HCT116 (cell line): Measurements from ENCODE around the gene GALNT18. TPM values are rescaled to one million over a fixed set of nuclear protein-coding genes. Genes with fewer than 3 reads are reported as not detected.

ENCODE experiments used
- ATAC-seq: fragments of 200-7000 bp; cut with Tn5 transposase; 2 replicates; pipeline ENCODE4 v1.9.1; 2020; ENCODE audit warnings: mild to moderate bottlenecking, moderate library complexity
- BruUV-seq: library from RNA; stranded (reverse); fragments of 400-500 nt; replicated peaks from 2 replicates; lab custom pipeline; 2021; lab: Mats Ljungman, UMichigan
- CTCF ChIA-PET: fragments of 300-600 bp; sonication (Branson Sonifier 250); formaldehyde crosslinking; loops from one replicate; lab custom pipeline; 2021; ENCODE audit warnings: antibody characterized with exemption; lab: Charles Lee
- POLR2A ChIA-PET: fragments of 300-600, 350-600 bp; sonication (Branson Sonifier 250); formaldehyde crosslinking; loops from one replicate; lab custom pipeline; 2021; ENCODE audit warnings: antibody characterized with exemption; lab: Charles Lee
- RAD21 ChIA-PET, 2 experiments: fragments of 300-600 bp; sonication (Branson Sonifier 250); formaldehyde crosslinking; loops; one replicate each; lab custom pipeline; 2023; ENCODE audit warnings: low total read pairs in 2 of 2; ENCODE audit not compliant: uncharacterized antibody in 2 of 2, unreplicated experiment in 2 of 2, low non-redundant PET in 1 of 2; lab: Charles Lee
- DNase-seq: peaks from one replicate; pipeline ENCODE4 v3.0.0-alpha.2; 2010; ENCODE audit warnings: low read depth, low spot score
- H2AFZ ChIP-seq: fragments of 200-600 bp; shearing (Covaris generic), sonication (generic); 2 replicates; pipeline ENCODE4 v1.6.1; 2017; ENCODE audit warnings: low read depth, mixed run types, mixed read lengths, antibody characterized with exemption, low read length; ENCODE audit not compliant: poor library complexity, severe bottlenecking
- H3K27ac ChIP-seq: 2 replicates; pipeline ENCODE4 v1.5.1; 2012; ENCODE audit warnings: low read depth, low read length
- H3K27me3 ChIP-seq: fragments of 200-600 bp; sonication (generic); 2 replicates; pipeline ENCODE4 v1.6.1; 2016; ENCODE audit warnings: mixed run types, low read length, mixed read lengths; ENCODE audit not compliant: insufficient read depth
- H3K36me3 ChIP-seq, 2 experiments: fragments of 200-500 bp in 1 of 2; fragments of 200-600 bp in 1 of 2; sonication (Bioruptor generic) in 1 of 2; sonication (generic) in 1 of 2; 2 replicates each; pipeline versions ENCODE4 v1.5.1 to v1.6.1; 2014 to 2016; ENCODE audit warnings: low read length in 2 of 2, inconsistent platforms in 1 of 2, mixed read lengths in 1 of 2, mixed run types in 1 of 2; ENCODE audit not compliant: insufficient read depth in 2 of 2, control insufficient read depth in 1 of 2
- H3K4me1 ChIP-seq, 2 experiments: fragments of 200-600 bp in 1 of 2; sonication (generic) in 1 of 2; 2 replicates each; pipeline versions ENCODE4 v1.5.1 to v1.6.1; 2012 to 2017; ENCODE audit warnings: low read length in 2 of 2, inconsistent platforms in 1 of 2, mild to moderate bottlenecking in 1 of 2, mixed read lengths in 1 of 2, mixed run types in 1 of 2, moderate library complexity in 1 of 2; ENCODE audit not compliant: insufficient read depth in 2 of 2, control insufficient read depth in 1 of 2
- H3K4me2 ChIP-seq: fragments of 200-600 bp; sonication (generic); 2 replicates; pipeline ENCODE4 v1.6.1; 2017; ENCODE audit warnings: mixed run types, low read length, mixed read lengths
- H3K4me3 ChIP-seq, 2 experiments: fragments of 200-600 bp in 1 of 2; sonication (generic) in 1 of 2; replicated peaks in 1 of 2; 2 replicates each; pipeline ENCODE4 v1.5.1; 2011 to 2016; ENCODE audit warnings: low read length in 2 of 2, control low read depth in 1 of 2, low read depth in 1 of 2, mild to moderate bottlenecking in 1 of 2, mixed read lengths in 1 of 2, mixed run types in 1 of 2
- H3K79me2 ChIP-seq: fragments of 200-600 bp; sonication (generic); 2 replicates; pipeline ENCODE4 v1.6.1; 2017; ENCODE audit warnings: mild to moderate bottlenecking, mixed run types, low read length, moderate library complexity, mixed read lengths; ENCODE audit not compliant: insufficient read depth
- H3K9ac ChIP-seq: fragments of 200-600 bp; sonication (generic); 2 replicates; pipeline ENCODE4 v1.6.1; 2016; ENCODE audit warnings: low read length, mixed read lengths
- H3K9me2 ChIP-seq: fragments of 200-600 bp; sonication (generic), shearing (Covaris generic); 2 replicates; pipeline ENCODE4 v1.6.1; 2017; ENCODE audit warnings: mixed run types, mild to moderate bottlenecking, moderate library complexity; ENCODE audit not compliant: insufficient read depth
- H3K9me3 ChIP-seq, 2 experiments: fragments of 200-500 bp in 1 of 2; fragments of 200-600 bp in 1 of 2; sonication (Bioruptor generic) in 1 of 2; sonication (generic) in 1 of 2; 2 replicates each; pipeline ENCODE4 v1.6.1; 2014 to 2017; ENCODE audit warnings: low read length in 2 of 2, mixed read lengths in 2 of 2, inconsistent platforms in 1 of 2, low read depth in 1 of 2, mild to moderate bottlenecking in 1 of 2, mixed run types in 1 of 2, moderate library complexity in 1 of 2; ENCODE audit not compliant: control insufficient read depth in 1 of 2, insufficient read depth in 1 of 2
- H4K20me1 ChIP-seq: fragments of 200-600 bp; sonication (generic), shearing (Covaris generic); 2 replicates; pipeline ENCODE4 v1.6.1; 2017; ENCODE audit warnings: mixed run types, mild to moderate bottlenecking, moderate library complexity; ENCODE audit not compliant: insufficient read depth
- CEBPB ChIP-seq: IDR thresholded peaks from 2 replicates; pipeline ENCODE4 v1.6.1; 2012; ENCODE audit warnings: low read depth
- ELF1 ChIP-seq: IDR thresholded peaks from 2 replicates; pipeline ENCODE4 v1.6.1; 2012; ENCODE audit warnings: low read depth, borderline replicate concordance
- EZH2 ChIP-seq: fragments of 200-600 bp; sonication (generic); IDR thresholded peaks from 2 replicates; pipeline ENCODE4 v1.6.1; 2017; ENCODE audit warnings: antibody characterized with exemption, mixed run types
- EZH2phosphoT487 ChIP-seq: fragments of 200-600 bp; IDR thresholded peaks from 2 replicates; pipeline ENCODE4 v1.6.1; 2018; ENCODE audit warnings: antibody characterized with exemption, borderline replicate concordance
- FOSL1 ChIP-seq: IDR thresholded peaks from 2 replicates; pipeline ENCODE4 v1.6.1; 2012; ENCODE audit warnings: low read depth
- ZFX ChIP-seq: fragments of 450-650 bp; IDR thresholded peaks from 2 replicates; pipeline ENCODE4 v1.6.1; 2017
- ZNF274 ChIP-seq: fragments of 200-500 bp; sonication (Bioruptor generic); IDR thresholded peaks from 2 replicates; pipeline ENCODE4 v1.6.1; 2014; ENCODE audit warnings: mild to moderate bottlenecking, low read depth, low read length, inconsistent platforms
- intact Hi-C: fragments of 100-400 bp; cut with micrococcal nuclease; formaldehyde crosslinking; loops from 2 replicates; pipeline ENCODE4 v1.10.0; 2022
- total RNA-seq: library from RNA; stranded (reverse); gene quantifications from one replicate; pipeline ENCODE4 v1.2.1, GENCODE V29; 2021; ENCODE audit not compliant: unreplicated experiment
- TF ChIP-seq, protein P1 (sequence below), 3 experiments: fragments of 200-600 bp in 1 of 3; sonication (generic) in 1 of 3; IDR thresholded peaks in 2 of 3; conservative IDR thresholded peaks in 1 of 3; 2 replicates each; pipeline ENCODE4 v1.5.1; 2012 to 2017; ENCODE audit warnings: low read depth in 2 of 3, low read length in 2 of 3, antibody characterized with exemption in 1 of 3, borderline replicate concordance in 1 of 3, control low read depth in 1 of 3, mild to moderate bottlenecking in 1 of 3, mixed read lengths in 1 of 3, mixed run types in 1 of 3, moderate library complexity in 1 of 3; ENCODE audit not compliant: insufficient read depth in 1 of 3
- TF ChIP-seq, protein P2 (sequence below): IDR thresholded peaks from 2 replicates; pipeline ENCODE4 v1.6.1; 2012
- TF ChIP-seq, protein P3 (sequence below): IDR thresholded peaks from 2 replicates; pipeline ENCODE4 v1.6.1; 2012

GALNT18 gene
- total RNA-seq, 1 experiment from 2014 or later: 19.9 TPM

DNA sequence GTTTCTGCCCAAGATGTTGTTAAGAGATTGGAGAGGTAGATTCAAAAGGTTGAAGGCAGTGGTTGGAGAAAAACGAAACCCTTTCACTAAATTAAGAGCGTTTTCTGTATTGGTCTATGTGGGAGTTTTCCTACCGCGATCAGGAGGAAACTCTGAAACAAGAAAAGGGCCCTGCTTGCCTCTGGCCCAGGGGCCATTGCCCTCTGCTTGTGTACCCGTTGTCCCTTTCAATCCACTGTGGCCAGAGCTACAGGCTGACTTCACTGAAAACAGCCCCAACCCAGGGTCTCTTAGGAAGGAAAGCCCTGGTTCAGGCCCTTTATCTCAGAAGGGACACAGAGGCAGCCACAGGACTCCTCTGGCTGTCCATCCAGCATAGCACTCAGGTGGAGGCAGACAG, 367.8 kb downstream of the GALNT18 start:
- Histone ChIP-seq H3K4me1 (no peaks in the 10 kb centered on the region), H3K9ac (no peak overlapping the region), H3K9me3 (no peaks in the 10 kb centered on the region), H3K4me2 (no peak overlapping the region), H3K27ac (no peak overlapping the region), H4K20me1 (no peaks in the 10 kb centered on the region), H3K36me3 (no peaks in the 10 kb centered on the region), H3K9me2 (no peaks in the 10 kb centered on the region), H3K79me2 (no peaks in the 10 kb centered on the region), H2AFZ (no peak overlapping the region), H3K4me3 (no peak overlapping the region), H3K27me3 (peaks cover 13% of the 10 kb centered on the region; the same call in 1 of the 2 replicates)
- BruUV-seq: no TSS peak
- RAD21 ChIA-PET: no interaction called here
- DNase-seq (no peak), ATAC-seq (no peak)
- CTCF ChIA-PET: no interaction called here
- POLR2A ChIA-PET: no interaction called here
- no peak for TF ChIP-seq ELF1
- no peak for TF ChIP-seq EZH2
- TF ChIP-seq ZNF274: no peak
- TF ChIP-seq, protein P1, sequence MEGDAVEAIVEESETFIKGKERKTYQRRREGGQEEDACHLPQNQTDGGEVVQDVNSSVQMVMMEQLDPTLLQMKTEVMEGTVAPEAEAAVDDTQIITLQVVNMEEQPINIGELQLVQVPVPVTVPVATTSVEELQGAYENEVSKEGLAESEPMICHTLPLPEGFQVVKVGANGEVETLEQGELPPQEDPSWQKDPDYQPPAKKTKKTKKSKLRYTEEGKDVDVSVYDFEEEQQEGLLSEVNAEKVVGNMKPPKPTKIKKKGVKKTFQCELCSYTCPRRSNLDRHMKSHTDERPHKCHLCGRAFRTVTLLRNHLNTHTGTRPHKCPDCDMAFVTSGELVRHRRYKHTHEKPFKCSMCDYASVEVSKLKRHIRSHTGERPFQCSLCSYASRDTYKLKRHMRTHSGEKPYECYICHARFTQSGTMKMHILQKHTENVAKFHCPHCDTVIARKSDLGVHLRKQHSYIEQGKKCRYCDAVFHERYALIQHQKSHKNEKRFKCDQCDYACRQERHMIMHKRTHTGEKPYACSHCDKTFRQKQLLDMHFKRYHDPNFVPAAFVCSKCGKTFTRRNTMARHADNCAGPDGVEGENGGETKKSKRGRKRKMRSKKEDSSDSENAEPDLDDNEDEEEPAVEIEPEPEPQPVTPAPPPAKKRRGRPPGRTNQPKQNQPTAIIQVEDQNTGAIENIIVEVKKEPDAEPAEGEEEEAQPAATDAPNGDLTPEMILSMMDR (IDR thresholded peaks at IDR 0.05 in 2 of 3, conservative IDR thresholded peaks at IDR 0.05 in 1 of 3; ENCODE audit: borderline replicate concordance in 1 of 3, insufficient read depth in 1 of 3, low read depth in 2 of 3, low read length in 2 of 3): no peak
- no peak for TF ChIP-seq CEBPB
- TF ChIP-seq FOSL1: no peak
- TF ChIP-seq, protein P2, sequence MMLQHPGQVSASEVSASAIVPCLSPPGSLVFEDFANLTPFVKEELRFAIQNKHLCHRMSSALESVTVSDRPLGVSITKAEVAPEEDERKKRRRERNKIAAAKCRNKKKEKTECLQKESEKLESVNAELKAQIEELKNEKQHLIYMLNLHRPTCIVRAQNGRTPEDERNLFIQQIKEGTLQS: no peak
- TF ChIP-seq, protein P3, sequence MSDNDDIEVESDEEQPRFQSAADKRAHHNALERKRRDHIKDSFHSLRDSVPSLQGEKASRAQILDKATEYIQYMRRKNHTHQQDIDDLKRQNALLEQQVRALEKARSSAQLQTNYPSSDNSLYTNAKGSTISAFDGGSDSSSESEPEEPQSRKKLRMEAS: no peak
- TF ChIP-seq EZH2phosphoT487: no peak
- no peak for TF ChIP-seq ZFX
- intact Hi-C loops: no loop called here
